ENCODE results near the gene ASPSCR1. TPM values are rescaled to one million over a fixed set of nuclear protein-coding genes. Genes with fewer than 3 reads are reported as not detected.

The ASPSCR1 gene
- total and polyA plus RNA-seq, 8 donors, result 11.7 to 143 (median 55.6) TPM

DNA sequence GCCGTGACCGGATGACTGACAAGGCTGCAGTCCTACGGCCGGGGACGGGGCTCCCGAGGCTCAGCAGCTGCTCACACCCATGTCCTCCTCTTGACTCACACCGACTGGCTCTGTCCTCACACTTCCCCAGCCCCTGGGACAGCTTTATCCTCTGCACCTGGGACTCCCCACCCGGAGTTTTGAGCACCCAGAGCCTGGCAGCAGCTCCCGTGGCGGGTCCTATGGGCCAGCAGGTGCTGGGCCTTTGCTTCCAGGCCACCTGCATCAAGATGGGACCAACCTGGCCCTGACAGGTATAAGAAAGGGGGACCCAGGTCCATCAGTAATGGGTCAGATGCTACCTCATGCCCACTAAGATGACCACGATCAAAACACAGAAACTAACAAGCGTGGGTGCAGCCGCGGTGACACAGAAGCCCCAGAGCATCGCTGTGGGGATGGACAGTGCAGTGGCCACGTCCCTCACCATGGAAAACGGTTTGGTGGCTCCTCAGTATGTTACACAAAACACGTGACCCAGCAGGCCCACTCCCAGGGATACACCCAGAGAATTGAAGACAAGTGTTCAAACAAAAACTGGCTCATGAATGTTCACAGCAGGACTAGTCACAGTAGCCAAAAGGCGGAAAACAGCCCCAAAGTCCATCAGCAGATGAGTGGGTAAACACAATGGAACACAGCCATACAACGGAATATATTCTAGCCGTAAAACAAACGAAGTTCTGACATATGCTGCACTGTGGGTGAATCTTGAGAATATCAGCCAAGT is 13.2 kb upstream of the ASPSCR1 start:
- intact Hi-C loops (cut with DNase I; ENCODE audit: low total_unique reads), result loop anchor here (5.0 kb wide), 1 partner anchor 53 kb away; no protein-coding TSS in a partner anchor

DNA sequence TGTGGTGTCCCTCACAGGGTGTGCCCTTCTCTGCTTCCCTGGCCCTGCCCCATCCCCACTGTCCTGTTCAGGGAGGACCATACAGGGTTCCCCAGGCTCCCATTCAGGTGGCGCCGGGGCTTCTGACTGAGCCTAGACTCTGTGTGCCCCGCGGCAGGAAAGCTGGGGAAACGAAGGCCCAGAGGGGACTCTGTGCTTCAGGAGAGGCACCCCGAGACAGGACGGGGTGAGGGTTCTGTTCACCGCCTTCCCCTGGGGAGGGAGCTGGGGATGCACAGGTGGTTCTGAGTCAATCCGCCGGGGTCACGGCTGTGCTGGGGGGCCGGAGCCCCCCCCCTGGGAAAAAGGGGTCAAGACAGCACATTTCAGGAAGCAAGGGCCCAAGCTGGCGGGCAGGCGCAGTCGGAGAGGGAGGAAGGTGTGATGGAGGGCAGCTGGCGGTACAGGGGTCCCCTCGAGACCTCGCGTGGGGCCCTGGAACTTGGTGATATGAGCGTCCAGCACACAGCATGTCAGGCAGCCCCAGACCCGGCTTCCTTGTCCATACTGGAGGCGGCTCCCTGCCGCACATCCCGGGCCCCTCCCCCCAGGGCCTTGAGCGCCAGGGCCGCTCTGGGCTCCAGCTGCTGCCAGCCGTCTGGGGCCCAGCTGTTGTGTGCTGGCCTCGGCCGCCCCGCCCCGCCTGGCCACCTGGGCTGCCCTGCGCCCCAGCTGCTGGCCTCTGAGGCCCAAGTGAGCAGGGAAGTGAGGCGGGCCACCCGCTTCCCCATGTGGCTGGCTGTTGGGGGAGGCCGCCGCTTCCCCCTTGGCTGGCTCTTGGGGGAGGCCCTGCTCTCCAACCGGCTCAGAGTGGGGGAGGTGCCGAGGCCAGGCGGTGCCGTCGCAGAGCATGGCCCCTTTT is 10.8 kb upstream of the ASPSCR1 start:
- peak; percentile 8 to 45 (median 36) for TF ChIP-seq POLR2AphosphoS5 (IDR thresholded peaks at IDR 0.05)
- TF ChIP-seq POLR2A (IDR thresholded peaks at IDR 0.05), result no peak
- DNase-seq, result peak; percentile 59 to 89
- Histone ChIP-seq H3K36me3 (no peaks in the 10 kb centered on the region), H3K4me1 (peaks cover 10 to 30% (median 27%) of the 10 kb centered on the region in 4 donors), H3K4me3 (no peak overlapping the region), H3K27me3 (peaks cover 8 to 73% (median 21%) of the 10 kb centered on the region in 3 donors), H3K9me3 (no peaks in the 10 kb centered on the region), H3K27ac (peak overlapping the region in 3 of 5 donors; percentile 23 to 45 (median 37))
- 47 to 63% (median 56%) methylated on average over 22 to 41 of the region's 41 CpGs for WGBS, 5 donors
- intact Hi-C loops (cut with DNase I; ENCODE audit: low total_unique reads), result no loop called here

More for the DNA sequence above, 13.2 kb upstream of the ASPSCR1 start:
- no peaks in the 10 kb centered on the region for H3K9me3 ChIP-seq
- H3K4me1 ChIP-seq, result peaks cover 33 to 47% (median 43%) of the 10 kb centered on the region in 4 donors
- whole genome bisulfite sequencing, 5 donors, result 68 to 79% (median 73%) methylated on average over 19 to 22 of the region's 22 CpGs
- H3K27ac ChIP-seq, result no peak overlapping the region
- no peaks in the 10 kb centered on the region for H3K36me3 ChIP-seq
- TF ChIP-seq, protein P1, sequence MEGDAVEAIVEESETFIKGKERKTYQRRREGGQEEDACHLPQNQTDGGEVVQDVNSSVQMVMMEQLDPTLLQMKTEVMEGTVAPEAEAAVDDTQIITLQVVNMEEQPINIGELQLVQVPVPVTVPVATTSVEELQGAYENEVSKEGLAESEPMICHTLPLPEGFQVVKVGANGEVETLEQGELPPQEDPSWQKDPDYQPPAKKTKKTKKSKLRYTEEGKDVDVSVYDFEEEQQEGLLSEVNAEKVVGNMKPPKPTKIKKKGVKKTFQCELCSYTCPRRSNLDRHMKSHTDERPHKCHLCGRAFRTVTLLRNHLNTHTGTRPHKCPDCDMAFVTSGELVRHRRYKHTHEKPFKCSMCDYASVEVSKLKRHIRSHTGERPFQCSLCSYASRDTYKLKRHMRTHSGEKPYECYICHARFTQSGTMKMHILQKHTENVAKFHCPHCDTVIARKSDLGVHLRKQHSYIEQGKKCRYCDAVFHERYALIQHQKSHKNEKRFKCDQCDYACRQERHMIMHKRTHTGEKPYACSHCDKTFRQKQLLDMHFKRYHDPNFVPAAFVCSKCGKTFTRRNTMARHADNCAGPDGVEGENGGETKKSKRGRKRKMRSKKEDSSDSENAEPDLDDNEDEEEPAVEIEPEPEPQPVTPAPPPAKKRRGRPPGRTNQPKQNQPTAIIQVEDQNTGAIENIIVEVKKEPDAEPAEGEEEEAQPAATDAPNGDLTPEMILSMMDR (IDR thresholded peaks at IDR 0.05), result no peak
- TF ChIP-seq POLR2A (IDR thresholded peaks at IDR 0.05) (no peak), POLR2AphosphoS5 (IDR thresholded peaks at IDR 0.05) (no peak), EP300 (IDR thresholded peaks at IDR 0.05) (no peak)
- no peak for DNase-seq
- H3K27me3 ChIP-seq, result peaks cover 19 to 90% (median 41%) of the 10 kb centered on the region in 3 donors
- H3K4me3 ChIP-seq, result no peak overlapping the region

DNA sequence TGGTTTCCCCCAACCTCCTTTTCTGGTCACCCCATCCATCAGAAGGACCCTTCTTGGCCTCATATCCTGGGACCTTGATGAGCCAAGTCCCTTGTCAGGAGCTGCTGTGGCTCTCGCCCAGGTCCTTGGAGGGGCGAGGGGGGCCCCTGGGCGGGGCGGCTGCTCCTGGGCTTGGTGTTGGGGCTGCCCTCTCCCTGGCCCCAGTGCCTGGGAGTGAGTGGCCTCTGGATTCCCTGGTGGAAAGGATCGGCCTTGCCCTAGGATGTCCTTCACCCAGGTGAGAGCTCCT is 10.2 kb upstream of the ASPSCR1 start:
- H3K27ac ChIP-seq, result peak overlapping the region in 3 of 5 donors; percentile 23 to 45 (median 37)
- WGBS, 5 donors, result 32 to 77% (median 43%) methylated on average over 4 to 5 of the region's 5 CpGs
- peak overlapping the region in 1 of 4 donors; percentile 25 for H3K4me3 ChIP-seq
- TF ChIP-seq EP300 (IDR thresholded peaks at IDR 0.05) (no peak), POLR2A (IDR thresholded peaks at IDR 0.05) (no peak), POLR2AphosphoS5 (IDR thresholded peaks at IDR 0.05) (no peak)
- TF ChIP-seq, protein P1 (IDR thresholded peaks at IDR 0.05), result no peak
- peaks cover 3 to 67% (median 15%) of the 10 kb centered on the region in 3 donors for H3K27me3 ChIP-seq
- intact Hi-C loops (cut with DNase I; ENCODE audit: low total_unique reads), result no loop called here
- H3K4me1 ChIP-seq, result peaks cover 8 to 26% (median 24%) of the 10 kb centered on the region in 4 donors
- no peaks in the 10 kb centered on the region for H3K9me3 ChIP-seq
- DNase-seq, result no peak
- no peaks in the 10 kb centered on the region for H3K36me3 ChIP-seq

DNA sequence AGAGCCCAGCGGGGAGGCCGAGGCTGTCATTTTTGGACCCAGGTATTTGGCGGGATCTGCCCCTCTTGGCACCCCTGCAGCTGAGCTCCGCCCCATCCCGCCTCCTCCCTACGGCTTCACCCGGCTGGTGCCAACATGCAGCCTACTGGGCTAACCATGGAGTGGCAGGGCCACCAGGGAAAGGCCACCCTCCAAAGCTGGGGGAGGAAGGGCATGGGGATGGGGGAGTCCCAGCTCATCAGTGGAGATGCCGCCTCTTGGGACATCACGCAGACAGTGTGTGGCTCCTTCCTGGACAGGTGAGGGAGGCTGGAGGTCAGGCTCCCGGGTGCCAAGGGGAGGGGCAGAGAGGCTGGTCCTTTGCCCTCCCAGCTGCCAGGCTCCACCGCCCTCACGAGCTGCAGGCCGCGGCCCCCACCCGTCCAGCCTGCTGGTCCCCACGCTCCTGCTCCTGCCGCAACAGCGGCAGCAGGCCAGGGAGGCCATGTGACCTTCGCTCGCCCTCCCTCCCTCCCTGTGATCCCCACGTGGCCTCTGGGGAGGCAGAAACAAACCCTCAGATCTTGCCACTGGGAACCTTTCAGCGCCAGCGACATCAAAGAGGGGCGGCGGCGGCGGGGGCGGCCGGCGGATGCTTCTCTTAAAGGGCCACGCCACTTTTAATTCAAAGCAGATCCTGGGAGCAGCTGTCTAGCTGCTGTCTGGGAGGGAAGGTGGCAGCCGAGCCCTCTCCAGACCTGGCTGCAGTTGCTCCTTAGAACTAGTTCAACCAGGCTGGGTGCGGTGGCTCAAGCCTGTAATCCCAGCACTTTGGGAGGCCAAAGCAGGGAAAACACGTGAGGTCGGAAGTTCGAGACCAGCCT is 9.7 kb upstream of the ASPSCR1 start:
- Histone ChIP-seq H3K4me1 (peaks cover 8 to 26% (median 24%) of the 10 kb centered on the region in 4 donors), H3K36me3 (no peaks in the 10 kb centered on the region), H3K9me3 (no peaks in the 10 kb centered on the region), H3K27me3 (peaks cover 0 to 62% (median 9%) of the 10 kb centered on the region in 3 donors), H3K27ac (peak overlapping the region in 3 of 5 donors; percentile 23 to 45 (median 37)), H3K4me3 (peak overlapping the region in 2 of 4 donors; percentile 3 to 25)
- peak in 1 of 3 donors; percentile 56 for TF ChIP-seq POLR2AphosphoS5 (IDR thresholded peaks at IDR 0.05)
- TF ChIP-seq, protein P1 (IDR thresholded peaks at IDR 0.05), result no peak
- TF ChIP-seq EP300 (IDR thresholded peaks at IDR 0.05), result no peak
- intact Hi-C loops (cut with DNase I; ENCODE audit: low total_unique reads), result no loop called here
- WGBS, 5 donors, result 10 to 17% (median 12%) methylated on average over 16 to 36 of the region's 36 CpGs
- peak; percentile 81 to 92 for DNase-seq

All from stomach (tissue), 9 donors.